Activated CD8-positive, alpha-beta memory T cell treated with anti-CD3 and anti-CD28 coated beads for 48 hours (primary cell): Measurements from ENCODE around the gene EIF4G3.
"Not testable (repeated sequence)": the region's sequence is repeated elsewhere in the genome, so short reads cannot be mapped to it uniquely, and the experiment has no call there.

Experiments used
- DNase-seq, 3 experiments: peaks; one replicate each; pipeline ENCODE4 v3.0.0-alpha.2; 2020; ENCODE audit warnings: low read depth in 2 of 3, low spot score in 2 of 3

EIF4G3 gene

GRCh38 chr1:20885121-20885520 lies 291.6 kb downstream of the EIF4G3 start:
- DNase-seq, result no peak

GRCh38 chr1:20884513-20884912 lies 292.2 kb downstream of the EIF4G3 start:
- DNase-seq, result no peak

GRCh38 chr1:20883766-20884165 lies 292.9 kb downstream of the EIF4G3 start:
- no peak for DNase-seq

GRCh38 chr1:20882837-20883236 lies 293.9 kb downstream of the EIF4G3 start:
- DNase-seq, result no peak

- DNase-seq, result no peak
Measured at GRCh38 chr1:20878799-20879198, 297.9 kb downstream of the EIF4G3 start.

- DNase-seq, result no peak
Measured at GRCh38 chr1:20875198-20875973, 301.3 kb downstream of the EIF4G3 start.

GRCh38 chr1:20873311-20873710 lies 303.4 kb downstream of the EIF4G3 start:
- DNase-seq, result no peak

- DNase-seq, result no peak
Measured at GRCh38 chr1:20871419-20871818, 305.3 kb downstream of the EIF4G3 start.

- DNase-seq, result no peak
Measured at GRCh38 chr1:20870718-20871117, 306.0 kb downstream of the EIF4G3 start.

- no peak for DNase-seq
Measured at GRCh38 chr1:20868263-20868662, 308.4 kb downstream of the EIF4G3 start.

GRCh38 chr1:20867847-20868246 lies 308.9 kb downstream of the EIF4G3 start:
- DNase-seq, result no peak

GRCh38 chr1:20867062-20867461 lies 309.6 kb downstream of the EIF4G3 start:
- DNase-seq, result no peak

GRCh38 chr1:20865001-20865400 lies 311.7 kb downstream of the EIF4G3 start:
- DNase-seq, result no peak

- no peak for DNase-seq
Measured at GRCh38 chr1:20854529-20854928, 322.2 kb downstream of the EIF4G3 start.

GRCh38 chr1:20851791-20852190 lies 324.9 kb downstream of the EIF4G3 start:
- not testable (repeated sequence) for DNase-seq

- no peak for DNase-seq
Measured at GRCh38 chr1:20850021-20850420, 326.7 kb downstream of the EIF4G3 start.

- DNase-seq, result no peak
Measured at GRCh38 chr1:20849100-20849499, 327.6 kb downstream of the EIF4G3 start.

GRCh38 chr1:20848162-20848561 lies 328.5 kb downstream of the EIF4G3 start:
- no peak for DNase-seq

GRCh38 chr1:20847611-20848080 lies 329.1 kb downstream of the EIF4G3 start:
- DNase-seq, result no peak

GRCh38 chr1:20846461-20847374 lies 330.0 kb downstream of the EIF4G3 start:
- DNase-seq, result no peak

- no peak for DNase-seq
Measured at GRCh38 chr1:20840731-20841130, 336.0 kb downstream of the EIF4G3 start.

- DNase-seq, result no peak
Measured at GRCh38 chr1:20837554-20838192, 339.0 kb downstream of the EIF4G3 start.
